VCaP (cell line): ENCODE data around the gene MISP.

Experiments used
- H3K27ac ChIP-seq: fragments of 450-650 bp; 2 replicates; pipeline ENCODE4 v1.5.1; 2017
- TF ChIP-seq, protein P1 (sequence below): fragments of 450-650 bp; conservative IDR thresholded peaks from 2 replicates; pipeline ENCODE4 v1.5.1; 2017; ENCODE audit warnings: mild to moderate bottlenecking, moderate library complexity

The MISP gene

DNA sequence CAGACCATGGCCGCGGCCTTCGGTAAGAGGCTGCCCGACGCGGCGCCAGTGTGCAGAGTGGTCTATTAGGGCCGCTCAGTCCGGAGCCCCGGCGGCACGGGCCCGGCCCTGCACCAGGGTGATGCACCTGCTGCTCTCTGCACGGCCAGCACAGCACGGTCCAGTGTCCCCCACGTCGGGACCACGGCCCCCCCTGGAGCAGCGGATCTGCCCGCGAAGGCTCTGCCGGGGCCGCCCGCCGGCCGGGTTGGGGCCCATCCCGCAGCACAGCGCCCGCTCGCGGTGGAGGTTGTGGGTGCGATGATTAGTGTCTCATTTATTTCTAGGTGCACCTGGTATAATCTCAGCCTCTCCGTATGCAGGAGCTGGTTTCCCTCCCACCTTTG, 54.2 kb downstream of the MISP start:
- no peak overlapping the region for H3K27ac ChIP-seq
- TF ChIP-seq, protein P1, sequence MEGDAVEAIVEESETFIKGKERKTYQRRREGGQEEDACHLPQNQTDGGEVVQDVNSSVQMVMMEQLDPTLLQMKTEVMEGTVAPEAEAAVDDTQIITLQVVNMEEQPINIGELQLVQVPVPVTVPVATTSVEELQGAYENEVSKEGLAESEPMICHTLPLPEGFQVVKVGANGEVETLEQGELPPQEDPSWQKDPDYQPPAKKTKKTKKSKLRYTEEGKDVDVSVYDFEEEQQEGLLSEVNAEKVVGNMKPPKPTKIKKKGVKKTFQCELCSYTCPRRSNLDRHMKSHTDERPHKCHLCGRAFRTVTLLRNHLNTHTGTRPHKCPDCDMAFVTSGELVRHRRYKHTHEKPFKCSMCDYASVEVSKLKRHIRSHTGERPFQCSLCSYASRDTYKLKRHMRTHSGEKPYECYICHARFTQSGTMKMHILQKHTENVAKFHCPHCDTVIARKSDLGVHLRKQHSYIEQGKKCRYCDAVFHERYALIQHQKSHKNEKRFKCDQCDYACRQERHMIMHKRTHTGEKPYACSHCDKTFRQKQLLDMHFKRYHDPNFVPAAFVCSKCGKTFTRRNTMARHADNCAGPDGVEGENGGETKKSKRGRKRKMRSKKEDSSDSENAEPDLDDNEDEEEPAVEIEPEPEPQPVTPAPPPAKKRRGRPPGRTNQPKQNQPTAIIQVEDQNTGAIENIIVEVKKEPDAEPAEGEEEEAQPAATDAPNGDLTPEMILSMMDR: no peak

DNA sequence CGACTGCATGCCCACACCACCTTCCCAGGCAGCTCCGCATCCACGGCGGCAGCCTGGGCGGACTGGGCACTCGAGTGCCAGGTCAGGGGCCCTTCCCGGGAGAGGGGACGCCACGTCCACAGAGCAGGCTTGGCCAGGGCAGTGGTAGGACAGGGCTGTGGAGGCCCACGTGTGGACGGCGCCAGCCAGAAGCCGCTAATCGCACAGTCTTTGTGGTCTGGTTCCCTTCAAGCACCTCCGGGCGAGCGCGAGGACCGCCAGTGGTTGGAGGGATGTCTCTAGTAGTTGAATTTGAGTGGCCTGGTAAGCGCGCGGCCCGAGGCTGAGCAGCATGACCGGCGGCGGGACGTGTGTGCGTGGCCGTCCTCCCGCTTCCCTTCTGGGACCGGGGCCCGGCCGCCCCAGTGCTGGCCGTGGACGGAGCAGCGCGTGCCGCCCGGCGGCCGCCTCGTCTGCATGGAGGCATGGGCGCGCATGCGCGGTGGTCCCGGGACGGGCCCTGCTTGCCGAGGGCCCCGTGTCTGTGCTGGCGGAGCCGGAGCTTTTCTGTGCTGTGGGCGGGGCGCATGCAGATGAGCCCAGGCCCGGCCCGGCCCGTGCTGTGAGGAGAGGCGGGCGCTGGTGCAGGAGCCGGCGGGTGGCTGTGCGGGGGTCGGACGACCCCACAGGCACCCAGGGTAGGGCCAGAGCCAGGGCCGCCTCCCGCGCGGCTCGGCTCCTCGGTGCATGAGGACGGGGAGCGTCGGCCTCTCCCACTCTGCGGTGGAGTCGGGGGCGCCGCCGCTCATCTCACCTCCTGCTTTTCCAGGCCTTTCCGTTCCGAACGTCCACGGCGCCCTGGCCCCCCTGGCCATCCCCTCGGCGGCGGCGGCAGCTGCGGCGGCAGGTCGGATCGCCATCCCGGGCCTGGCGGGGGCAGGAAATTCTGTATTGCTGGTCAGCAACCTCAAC, 55.0 kb downstream of the MISP start:
- TF ChIP-seq, protein P1: no peak
- no peak overlapping the region for H3K27ac ChIP-seq

DNA sequence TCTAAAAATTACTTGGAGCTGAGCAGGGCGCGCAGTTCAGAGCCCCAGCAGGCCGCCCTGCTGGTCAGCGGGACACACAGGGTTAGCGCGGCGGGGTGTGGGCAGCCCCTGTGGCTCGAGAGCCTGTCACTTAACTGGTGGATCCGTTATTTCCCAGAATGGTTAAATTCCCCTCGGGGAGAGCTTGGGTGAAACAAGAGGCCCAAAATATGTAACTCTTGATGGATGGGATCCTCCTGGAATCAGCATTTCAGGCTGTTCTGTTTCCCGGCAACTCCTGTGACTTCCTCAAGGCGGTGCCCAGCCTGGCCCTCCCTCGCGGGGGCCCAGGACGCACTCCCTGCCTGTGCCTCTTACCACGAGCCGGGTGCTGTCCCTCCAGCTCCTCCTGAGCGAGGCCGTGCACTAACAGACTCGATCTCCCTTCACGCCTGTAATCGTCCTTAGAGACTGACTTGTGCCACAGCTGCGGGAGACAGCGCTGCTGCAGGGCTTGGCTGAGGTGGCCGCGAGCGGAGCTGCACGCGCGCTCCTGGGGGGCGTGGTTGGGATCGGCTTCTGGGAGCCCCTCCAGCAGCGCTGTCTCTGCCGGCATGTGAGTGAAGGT, 56.0 kb downstream of the MISP start:
- no peak overlapping the region for H3K27ac ChIP-seq
- TF ChIP-seq, protein P1: no peak

DNA sequence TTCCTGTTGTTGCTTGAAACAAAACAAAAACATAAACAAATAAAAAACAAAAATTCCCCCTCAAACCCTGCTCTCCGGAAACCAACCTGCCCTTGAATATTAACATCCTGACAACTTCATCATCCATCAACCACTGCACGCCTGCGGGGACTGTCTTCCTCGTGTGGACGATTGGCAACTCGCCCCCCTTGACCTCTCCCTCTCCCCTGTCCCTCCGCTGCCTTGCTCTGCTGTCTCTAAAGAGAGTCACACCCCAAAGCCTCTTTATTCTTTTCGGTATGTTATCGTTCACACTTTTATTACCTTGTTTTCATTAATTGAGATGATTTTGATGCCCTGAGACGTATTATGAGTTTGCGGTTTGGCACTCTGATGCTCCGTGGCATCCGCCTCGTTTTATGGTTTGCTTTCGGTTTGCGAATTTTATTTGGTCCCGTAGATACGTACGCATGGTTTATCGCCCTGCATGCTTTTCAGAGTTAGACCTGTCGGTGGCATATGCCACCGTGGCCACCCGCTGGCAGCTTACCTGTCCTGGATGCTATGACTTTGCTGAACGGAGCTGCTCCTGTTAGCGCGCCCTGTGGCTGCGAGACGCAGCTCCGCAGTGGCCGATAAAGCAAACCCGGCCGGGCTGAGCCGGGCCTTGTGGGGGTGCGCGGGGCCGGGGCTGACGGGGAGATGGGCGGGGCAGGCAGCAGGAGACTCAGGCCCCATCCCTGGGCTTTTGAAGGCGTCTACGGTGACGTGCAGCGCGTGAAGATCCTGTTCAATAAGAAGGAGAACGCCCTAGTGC, 56.9 kb downstream of the MISP start:
- TF ChIP-seq, protein P1: no peak
- no peak overlapping the region for H3K27ac ChIP-seq

DNA sequence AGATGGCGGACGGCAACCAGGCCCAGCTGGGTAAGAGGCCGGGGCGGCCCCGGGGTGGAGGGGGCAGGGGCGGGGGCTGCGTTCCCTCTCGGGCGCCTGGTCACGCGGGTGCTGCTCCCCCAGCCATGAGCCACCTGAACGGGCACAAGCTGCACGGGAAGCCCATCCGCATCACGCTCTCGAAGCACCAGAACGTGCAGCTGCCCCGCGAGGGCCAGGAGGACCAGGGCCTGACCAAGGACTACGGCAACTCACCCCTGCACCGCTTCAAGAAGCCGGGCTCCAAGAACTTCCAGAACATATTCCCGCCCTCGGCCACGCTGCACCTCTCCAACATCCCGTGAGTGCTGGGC, 57.5 kb downstream of the MISP start:
- TF ChIP-seq, protein P1: no peak
- no peak overlapping the region for H3K27ac ChIP-seq

DNA sequence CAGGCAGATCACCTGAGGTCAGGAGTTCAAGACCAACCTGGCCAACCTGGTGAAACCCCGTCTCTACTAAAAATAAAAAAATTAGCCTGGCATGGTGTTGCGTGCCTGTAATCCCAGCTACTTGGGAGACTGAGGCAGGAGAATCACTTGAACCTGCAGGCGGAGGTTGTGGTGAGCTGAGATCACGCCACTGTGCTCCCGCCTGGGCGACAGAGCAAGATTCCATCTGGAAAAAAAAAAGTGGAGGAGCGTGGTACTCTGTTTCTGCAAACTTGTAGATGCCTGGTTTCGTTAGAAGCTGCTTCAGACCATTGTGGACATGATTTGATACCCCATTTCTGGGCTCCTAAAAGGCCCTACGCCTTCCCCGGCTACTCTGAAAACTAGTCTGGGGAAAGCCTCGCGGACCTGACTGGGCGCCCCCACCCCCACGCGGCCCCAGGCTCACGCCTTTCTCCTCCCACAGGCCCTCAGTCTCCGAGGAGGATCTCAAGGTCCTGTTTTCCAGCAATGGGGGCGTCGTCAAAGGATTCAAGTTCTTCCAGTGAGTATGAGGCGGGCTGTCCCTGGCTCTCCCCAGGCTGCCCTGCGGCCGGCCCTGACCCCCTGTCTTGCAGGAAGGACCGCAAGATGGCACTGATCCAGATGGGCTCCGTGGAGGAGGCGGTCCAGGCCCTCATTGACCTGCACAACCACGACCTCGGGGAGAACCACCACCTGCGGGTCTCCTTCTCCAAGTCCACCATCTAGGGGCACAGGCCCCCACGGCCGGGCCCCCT, 59.4 kb downstream of the MISP start:
- H3K27ac ChIP-seq: no peak overlapping the region

More for the DNA sequence above, 59.4 kb downstream of the MISP start:
- TF ChIP-seq, protein P1: no peak
